Epithelial cell of proximal tubule (primary cell): ENCODE measurements around the gene ELMO3. TPM values are rescaled to one million over a fixed set of nuclear protein-coding genes. Genes with fewer than 3 reads are reported as not detected.

ENCODE experiments used
- DNase-seq: peaks from one replicate; pipeline ENCODE4 v3.0.0-alpha.2; 2011; ENCODE audit warnings: low read depth
- H3K4me3 ChIP-seq: 2 replicates; pipeline ENCODE4 v1.5.1; 2011; ENCODE audit warnings: low read depth, mild to moderate bottlenecking, low read length
- CTCF ChIP-seq: conservative IDR thresholded peaks from 2 replicates; pipeline ENCODE4 v1.5.1; 2012; ENCODE audit warnings: low read depth, mild to moderate bottlenecking, low read length
- total RNA-seq: library from RNA; depleted of rRNA; stranded (reverse); fragments of >200 nt; gene quantifications from 2 replicates; pipeline ENCODE4 v1.2.3, GENCODE V29; 2015

ELMO3 gene
- total RNA-seq, 1 donor from 2014 or later, result 11.0 TPM

GRCh38 chr16:67158637-67159600 is 40.0 kb upstream of the ELMO3 start:
- TF ChIP-seq CTCF, result no peak
- no peak for DNase-seq

DNA sequence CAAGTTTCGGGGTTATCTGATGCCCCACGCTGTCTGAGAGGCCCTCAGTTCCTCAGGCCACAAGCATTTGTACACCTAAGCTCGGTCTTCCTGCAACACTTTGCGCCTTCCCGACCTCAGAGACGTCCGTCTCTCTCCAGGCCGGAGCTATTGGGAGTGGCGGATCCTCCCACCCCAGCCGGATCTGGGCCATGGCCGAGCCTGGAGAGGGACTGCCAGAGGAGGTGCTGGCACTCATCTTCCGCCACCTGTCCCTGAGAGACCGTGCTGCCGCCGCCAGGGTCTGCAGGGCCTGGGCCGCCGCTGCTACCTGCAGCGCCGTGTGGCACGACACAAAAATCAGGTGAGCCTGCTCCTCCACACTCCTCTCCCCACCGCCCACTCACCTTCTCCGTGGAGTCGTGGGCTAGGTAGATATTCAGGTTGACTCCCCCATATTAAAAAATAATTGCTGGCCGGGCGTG is 37.3 kb upstream of the ELMO3 start:
- H3K4me3 ChIP-seq, result peak overlapping the region; percentile 99
- no peak for DNase-seq
- TF ChIP-seq CTCF, result no peak

More at GRCh38 chr16:67158637-67159600, 40.0 kb upstream of the ELMO3 start:
- peak overlapping the region; percentile 99 for H3K4me3 ChIP-seq

- H3K4me3 ChIP-seq, result no peak overlapping the region
- TF ChIP-seq CTCF, result no peak
- no peak for DNase-seq
Measured at GRCh38 chr16:67162506-67163163, 36.3 kb upstream of the ELMO3 start.

DNA sequence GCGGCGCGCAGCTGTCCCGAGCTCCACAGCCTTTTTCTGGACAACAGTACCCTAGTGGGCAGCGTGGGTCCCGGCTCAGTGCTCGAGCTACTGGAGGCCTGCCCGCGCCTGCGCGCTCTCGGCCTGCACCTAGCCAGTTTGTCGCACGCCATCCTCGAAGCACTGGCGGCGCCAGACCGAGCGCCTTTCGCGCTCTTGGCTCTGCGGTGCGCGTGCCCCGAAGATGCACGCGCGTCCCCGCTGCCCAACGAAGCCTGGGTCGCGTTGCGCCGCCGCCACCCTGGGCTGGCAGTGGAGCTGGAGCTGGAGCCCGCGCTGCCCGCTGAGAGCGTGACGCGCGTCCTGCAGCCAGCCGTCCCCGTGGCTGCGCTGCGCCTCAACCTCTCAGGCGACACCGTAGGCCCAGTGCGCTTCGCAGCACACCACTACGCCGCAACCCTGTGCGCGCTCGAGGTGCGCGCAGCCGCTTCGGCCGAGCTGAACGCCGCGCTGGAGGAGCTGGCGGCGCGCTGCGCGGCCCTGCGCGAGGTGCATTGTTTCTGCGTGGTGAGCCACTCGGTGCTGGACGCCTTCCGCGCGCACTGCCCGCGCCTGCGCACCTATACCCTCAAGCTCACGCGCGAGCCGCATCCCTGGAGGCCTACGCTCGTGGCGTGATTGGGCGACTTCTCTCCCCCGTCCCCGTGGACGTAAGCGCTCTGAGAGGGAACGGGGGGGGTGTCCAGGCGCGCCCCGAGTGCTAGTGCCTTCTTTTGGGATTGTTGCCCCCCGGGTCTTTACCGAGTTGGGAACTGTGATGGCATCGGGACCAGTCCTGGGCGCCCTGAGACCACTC is 35.5 kb upstream of the ELMO3 start:
- no peak for TF ChIP-seq CTCF
- no peak for DNase-seq
- H3K4me3 ChIP-seq, result peak overlapping the region; percentile 59

GRCh38 chr16:67163999-67164558 is 34.9 kb upstream of the ELMO3 start:
- no peak for DNase-seq
- TF ChIP-seq CTCF, result no peak
- peak overlapping the region; percentile 59 for H3K4me3 ChIP-seq

GRCh38 chr16:67164599-67165061 is 34.3 kb upstream of the ELMO3 start, which contains the start of gene HSF4:
HSF4 (plus strand) TSS chr16:67164745; CDS start chr16:67164812, 67 bp downstream.
- peak within 1 kb of the TSS; percentile 59 for H3K4me3 ChIP-seq
- no peak for TF ChIP-seq CTCF
- no peak for DNase-seq
